Activated T-helper 1 cell treated with anti-CD3 and anti-CD28 coated beads, Interleukin-2, amount 50 U/mL, for 16 hours (primary cell): ENCODE measurements around the gene ABCC3.
"Not testable (repeated sequence)": the region's sequence is repeated elsewhere in the genome, so short reads cannot be mapped to it uniquely, and the experiment has no call there.

Experiments used
- DNase-seq, 2 donors: peaks; one replicate each; pipeline ENCODE4 v3.0.0-alpha.2; 2020; ENCODE audit warnings: low read depth in 1 of 2, low spot score in 1 of 2

ABCC3 gene

GRCh38 chr17:50663812-50664374 is 29.2 kb downstream of the ABCC3 start:
- no peak for DNase-seq

- no peak for DNase-seq
These were observed 30.2 kb downstream of the ABCC3 start for GRCh38 chr17:50664788-50665458.

- no peak for DNase-seq
These were observed 31.2 kb downstream of the ABCC3 start for GRCh38 chr17:50665838-50666237.

GRCh38 chr17:50666316-50666715 is 31.6 kb downstream of the ABCC3 start:
- no peak for DNase-seq

- DNase-seq, result no peak
These were observed 32.8 kb downstream of the ABCC3 start for GRCh38 chr17:50667259-50668024.

- no peak for DNase-seq
These were observed 33.5 kb downstream of the ABCC3 start for GRCh38 chr17:50668025-50668837.

GRCh38 chr17:50668838-50669581 is 34.3 kb downstream of the ABCC3 start:
- DNase-seq, result no peak

GRCh38 chr17:50672071-50672470 is 37.4 kb downstream of the ABCC3 start:
- no peak for DNase-seq

- no peak for DNase-seq
These were observed 38.3 kb downstream of the ABCC3 start for GRCh38 chr17:50672831-50673551.

- no peak for DNase-seq
These were observed 40.5 kb downstream of the ABCC3 start for GRCh38 chr17:50675190-50675589.

GRCh38 chr17:50675627-50676026 is 40.9 kb downstream of the ABCC3 start:
- DNase-seq, result no peak

GRCh38 chr17:50676065-50676975 is 41.6 kb downstream of the ABCC3 start:
- DNase-seq, result no peak

- DNase-seq, result no peak
These were observed 43.2 kb downstream of the ABCC3 start for GRCh38 chr17:50677851-50678375.

GRCh38 chr17:50679008-50679544 is 44.4 kb downstream of the ABCC3 start:
- no peak for DNase-seq

GRCh38 chr17:50680126-50680525 is 45.4 kb downstream of the ABCC3 start:
- DNase-seq, result no peak

GRCh38 chr17:50680543-50681262 is 46.0 kb downstream of the ABCC3 start:
- not testable (repeated sequence) for DNase-seq

GRCh38 chr17:50681263-50682200 is 46.9 kb downstream of the ABCC3 start:
- DNase-seq, result no peak
